Karpas-422 (cell line): ENCODE measurements around the gene PLEKHG3. TPM values are rescaled to one million over a fixed set of nuclear protein-coding genes. Genes with fewer than 3 reads are reported as not detected.

ENCODE experiments used
- DNase-seq: peaks from one replicate; pipeline ENCODE4 v3.0.0-alpha.2; 2015
- H2AFZ ChIP-seq: fragments of 200-600 bp; sonication (generic); 2 replicates; pipeline ENCODE4 v1.6.1; 2014; ENCODE audit warnings: antibody characterized with exemption, low read length, mixed read lengths
- H3K27ac ChIP-seq: fragments of 200-600 bp; sonication (generic); 2 replicates; pipeline ENCODE4 v1.5.1; 2014; ENCODE audit warnings: mild to moderate bottlenecking, low read length, moderate library complexity
- H3K27me3 ChIP-seq: fragments of 200-600 bp; sonication (generic); 2 replicates; pipeline ENCODE4 v1.6.1; 2014; ENCODE audit warnings: low read length, mixed read lengths
- H3K36me3 ChIP-seq: fragments of 200-600 bp; sonication (generic); 2 replicates; pipeline ENCODE4 v1.6.1; 2014; ENCODE audit warnings: low read length, mixed read lengths; ENCODE audit not compliant: insufficient read depth
- H3K4me1 ChIP-seq: fragments of 200-600 bp; sonication (generic); 2 replicates; pipeline ENCODE4 v1.6.1; 2014; ENCODE audit warnings: mild to moderate bottlenecking, low read length, mixed read lengths
- H3K4me2 ChIP-seq: fragments of 200-600 bp; sonication (generic); 2 replicates; pipeline ENCODE4 v1.6.1; 2014; ENCODE audit warnings: low read length, low read depth, mild to moderate bottlenecking; ENCODE audit not compliant: poor library complexity, severe bottlenecking
- H3K4me3 ChIP-seq: fragments of 200-600 bp; sonication (generic); 2 replicates; pipeline ENCODE4 v1.5.1; 2014; ENCODE audit warnings: mild to moderate bottlenecking, antibody characterized with exemption, low read length, mixed read lengths
- H3K79me2 ChIP-seq: fragments of 200-600 bp; sonication (generic); 2 replicates; pipeline ENCODE4 v1.6.1; 2014; ENCODE audit warnings: mild to moderate bottlenecking, low read length, mixed read lengths
- H3K9ac ChIP-seq: fragments of 200-600 bp; sonication (generic); 2 replicates; pipeline ENCODE4 v1.6.0; 2014; ENCODE audit warnings: low read length
- H3K9me2 ChIP-seq: fragments of 200-600 bp; sonication (generic), shearing (Covaris generic); replicated peaks from 2 replicates; pipeline ENCODE4 v1.6.0; 2014; ENCODE audit warnings: mild to moderate bottlenecking, low read length, moderate library complexity; ENCODE audit not compliant: insufficient read depth
- H3K9me3 ChIP-seq: fragments of 300-700, 200-600 bp; sonication (generic); 2 replicates; pipeline ENCODE4 v1.6.1; 2014; ENCODE audit warnings: low read length, mixed read lengths
- H4K20me1 ChIP-seq: fragments of 200-600 bp; sonication (generic); 2 replicates; pipeline ENCODE4 v1.6.1; 2014; ENCODE audit warnings: mild to moderate bottlenecking, antibody characterized with exemption, low read length, low read depth; ENCODE audit not compliant: insufficient read depth
- total RNA-seq: library from RNA; depleted of rRNA; stranded (reverse); fragments of >200 nt; shearing (Covaris generic); gene quantifications from 2 replicates; pipeline ENCODE4 v1.2.3, GENCODE V29; 2014; ENCODE audit warnings: low replicate concordance

PLEKHG3 gene
- total RNA-seq, 1 experiment from 2014 or later, result not detected

- H3K36me3 ChIP-seq, result no peaks in the 10 kb centered on the region
- no peak for DNase-seq
- no peak overlapping the region for H3K9ac ChIP-seq
- no peaks in the 10 kb centered on the region for H3K27me3 ChIP-seq
- H3K79me2 ChIP-seq, result no peaks in the 10 kb centered on the region
- no peak overlapping the region for H3K4me2 ChIP-seq
- no peak overlapping the region for H2AFZ ChIP-seq
- H3K9me3 ChIP-seq, result no peaks in the 10 kb centered on the region
- no peaks in the 10 kb centered on the region for H3K4me1 ChIP-seq
- H3K4me3 ChIP-seq, result no peak overlapping the region
- no peaks in the 10 kb centered on the region for H3K9me2 ChIP-seq
- H3K27ac ChIP-seq, result no peak overlapping the region
- no peaks in the 10 kb centered on the region for H4K20me1 ChIP-seq
Observed at GRCh38 chr14:64700290-64700689, 3.9 kb upstream of the PLEKHG3 start.

GRCh38 chr14:64700894-64701293, 3.3 kb upstream of the PLEKHG3 start:
- no peak overlapping the region for H3K9ac ChIP-seq
- no peak overlapping the region for H2AFZ ChIP-seq
- no peak overlapping the region for H3K4me3 ChIP-seq
- no peaks in the 10 kb centered on the region for H3K36me3 ChIP-seq
- H3K27ac ChIP-seq, result no peak overlapping the region
- no peaks in the 10 kb centered on the region for H3K27me3 ChIP-seq
- no peak overlapping the region for H3K4me2 ChIP-seq
- no peaks in the 10 kb centered on the region for H3K9me3 ChIP-seq
- no peaks in the 10 kb centered on the region for H3K79me2 ChIP-seq
- no peak for DNase-seq
- no peaks in the 10 kb centered on the region for H4K20me1 ChIP-seq
- H3K4me1 ChIP-seq, result no peaks in the 10 kb centered on the region
- H3K9me2 ChIP-seq, result no peaks in the 10 kb centered on the region

GRCh38 chr14:64701660-64702059, 2.6 kb upstream of the PLEKHG3 start:
- no peak for DNase-seq
- no peak overlapping the region for H3K4me2 ChIP-seq
- H3K9me2 ChIP-seq, result no peaks in the 10 kb centered on the region
- no peaks in the 10 kb centered on the region for H3K27me3 ChIP-seq
- no peak overlapping the region for H3K9ac ChIP-seq
- no peaks in the 10 kb centered on the region for H3K36me3 ChIP-seq
- H4K20me1 ChIP-seq, result no peaks in the 10 kb centered on the region
- H3K27ac ChIP-seq, result no peak overlapping the region
- no peak overlapping the region for H3K4me3 ChIP-seq
- H3K9me3 ChIP-seq, result no peaks in the 10 kb centered on the region
- no peaks in the 10 kb centered on the region for H3K79me2 ChIP-seq
- no peak overlapping the region for H2AFZ ChIP-seq
- no peaks in the 10 kb centered on the region for H3K4me1 ChIP-seq

GRCh38 chr14:64702493-64703394, 1.5 kb upstream of the PLEKHG3 start:
- Histone ChIP-seq H3K27me3 (no peaks in the 10 kb centered on the region), H3K36me3 (no peaks in the 10 kb centered on the region), H3K79me2 (no peaks in the 10 kb centered on the region), H3K9me2 (no peaks in the 10 kb centered on the region), H3K4me3 (no peak overlapping the region), H3K27ac (no peak overlapping the region), H4K20me1 (no peaks in the 10 kb centered on the region), H3K4me2 (no peak overlapping the region), H2AFZ (no peak overlapping the region), H3K9ac (no peak overlapping the region), H3K4me1 (no peaks in the 10 kb centered on the region), H3K9me3 (no peaks in the 10 kb centered on the region)
- DNase-seq, result no peak

- Histone ChIP-seq H3K9ac (no peak overlapping the region), H3K4me1 (no peaks in the 10 kb centered on the region), H3K36me3 (no peaks in the 10 kb centered on the region), H2AFZ (no peak overlapping the region), H3K9me2 (no peaks in the 10 kb centered on the region), H3K4me2 (no peak overlapping the region), H3K79me2 (no peaks in the 10 kb centered on the region), H3K27me3 (no peaks in the 10 kb centered on the region), H3K4me3 (no peak overlapping the region), H3K27ac (no peak overlapping the region), H4K20me1 (no peaks in the 10 kb centered on the region), H3K9me3 (no peaks in the 10 kb centered on the region)
- no peak for DNase-seq
Observed at GRCh38 chr14:64703395-64704142, 655 bp upstream of the PLEKHG3 start.

- H3K4me2 ChIP-seq, result no peak overlapping the region
- H2AFZ ChIP-seq, result no peak overlapping the region
- no peak overlapping the region for H3K9ac ChIP-seq
- H3K9me3 ChIP-seq, result no peaks in the 10 kb centered on the region
- DNase-seq, result no peak
- no peak overlapping the region for H3K4me3 ChIP-seq
- H3K9me2 ChIP-seq, result no peaks in the 10 kb centered on the region
- no peaks in the 10 kb centered on the region for H3K27me3 ChIP-seq
- H3K4me1 ChIP-seq, result no peaks in the 10 kb centered on the region
- no peaks in the 10 kb centered on the region for H3K79me2 ChIP-seq
- H4K20me1 ChIP-seq, result no peaks in the 10 kb centered on the region
- H3K27ac ChIP-seq, result no peak overlapping the region
- no peaks in the 10 kb centered on the region for H3K36me3 ChIP-seq
Observed at GRCh38 chr14:64704743-64705380, 638 bp downstream of the PLEKHG3 start.

- no peaks in the 10 kb centered on the region for H3K79me2 ChIP-seq
- H3K4me2 ChIP-seq, result no peak overlapping the region
- H4K20me1 ChIP-seq, result no peaks in the 10 kb centered on the region
- no peak overlapping the region for H3K4me3 ChIP-seq
- no peak overlapping the region for H3K27ac ChIP-seq
- no peaks in the 10 kb centered on the region for H3K9me2 ChIP-seq
- no peaks in the 10 kb centered on the region for H3K9me3 ChIP-seq
- no peaks in the 10 kb centered on the region for H3K36me3 ChIP-seq
- H3K27me3 ChIP-seq, result no peaks in the 10 kb centered on the region
- H2AFZ ChIP-seq, result no peak overlapping the region
- H3K9ac ChIP-seq, result no peak overlapping the region
- DNase-seq, result no peak
- H3K4me1 ChIP-seq, result no peaks in the 10 kb centered on the region
Observed at GRCh38 chr14:64705381-64706118, 1.3 kb downstream of the PLEKHG3 start.
